ENCODE measurements around the gene NDUFAF8. TPM values are rescaled to one million over a fixed set of nuclear protein-coding genes. Genes with fewer than 3 reads are reported as not detected.
A peak's percentile ranks its signal among the peaks of the same experiment; 100 is the strongest.

NDUFAF8 gene
- total and polyA plus RNA-seq, 7 donors = 8.6 to 52.4 (median 30.0) TPM

DNA sequence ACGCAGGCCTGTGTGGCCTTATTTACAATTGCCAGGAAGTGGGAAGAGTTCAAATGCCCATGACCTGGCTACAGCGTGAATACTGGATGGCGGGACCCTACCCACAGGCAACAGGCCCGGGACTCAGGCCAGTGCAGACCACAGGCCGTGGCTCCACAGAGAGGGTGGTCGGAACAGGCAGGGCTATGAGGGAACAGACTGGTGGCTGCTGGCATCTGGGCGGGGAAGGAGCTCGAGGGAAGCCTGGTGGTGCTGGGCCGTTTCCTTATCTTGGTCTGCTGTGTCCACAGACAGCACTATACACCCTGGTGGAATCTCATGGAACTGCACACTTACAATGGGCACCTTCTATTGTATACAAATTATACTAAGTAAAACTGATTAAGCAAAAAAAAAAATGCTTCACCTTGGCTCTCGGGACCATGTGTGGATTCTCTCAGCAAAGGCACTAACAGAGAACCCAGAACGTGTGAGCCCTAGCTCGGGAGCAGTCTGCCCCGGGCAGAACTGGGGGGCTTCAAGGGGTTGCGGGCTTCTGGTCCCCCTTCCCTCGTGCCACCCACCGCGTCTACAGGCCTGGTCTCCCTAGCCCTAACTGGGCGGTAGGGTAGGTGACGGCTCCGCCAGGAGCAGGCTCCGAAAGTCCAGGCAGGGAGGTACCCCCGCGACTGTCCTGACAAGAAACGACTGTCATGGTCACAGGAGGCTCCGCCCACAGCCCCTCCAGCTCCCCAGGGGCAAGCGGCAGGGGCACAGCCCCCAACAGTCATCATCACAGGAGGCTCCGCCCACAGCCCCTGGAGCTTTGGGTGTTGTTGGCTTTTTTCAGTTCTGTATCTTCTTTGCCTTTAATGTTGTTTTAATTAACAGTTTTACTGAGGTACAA lies 38.2 kb upstream of the NDUFAF8 start:
- peaks cover 0 to 22% (median 0%) of the 10 kb centered on the region in 4 donors for H3K36me3 ChIP-seq
- DNase-seq = no peak
- no peak overlapping the region for H3K27ac ChIP-seq
- no peaks in the 10 kb centered on the region for H3K27me3 ChIP-seq
- TF ChIP-seq EP300 (IDR thresholded peaks at IDR 0.05) (no peak), POLR2A (IDR thresholded peaks at IDR 0.05) (no peak), POLR2AphosphoS5 (IDR thresholded peaks at IDR 0.05) (no peak)
- TF ChIP-seq, protein P1, sequence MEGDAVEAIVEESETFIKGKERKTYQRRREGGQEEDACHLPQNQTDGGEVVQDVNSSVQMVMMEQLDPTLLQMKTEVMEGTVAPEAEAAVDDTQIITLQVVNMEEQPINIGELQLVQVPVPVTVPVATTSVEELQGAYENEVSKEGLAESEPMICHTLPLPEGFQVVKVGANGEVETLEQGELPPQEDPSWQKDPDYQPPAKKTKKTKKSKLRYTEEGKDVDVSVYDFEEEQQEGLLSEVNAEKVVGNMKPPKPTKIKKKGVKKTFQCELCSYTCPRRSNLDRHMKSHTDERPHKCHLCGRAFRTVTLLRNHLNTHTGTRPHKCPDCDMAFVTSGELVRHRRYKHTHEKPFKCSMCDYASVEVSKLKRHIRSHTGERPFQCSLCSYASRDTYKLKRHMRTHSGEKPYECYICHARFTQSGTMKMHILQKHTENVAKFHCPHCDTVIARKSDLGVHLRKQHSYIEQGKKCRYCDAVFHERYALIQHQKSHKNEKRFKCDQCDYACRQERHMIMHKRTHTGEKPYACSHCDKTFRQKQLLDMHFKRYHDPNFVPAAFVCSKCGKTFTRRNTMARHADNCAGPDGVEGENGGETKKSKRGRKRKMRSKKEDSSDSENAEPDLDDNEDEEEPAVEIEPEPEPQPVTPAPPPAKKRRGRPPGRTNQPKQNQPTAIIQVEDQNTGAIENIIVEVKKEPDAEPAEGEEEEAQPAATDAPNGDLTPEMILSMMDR (IDR thresholded peaks at IDR 0.05) = peak; percentile 33 to 53 (median 40)
- H3K4me1 ChIP-seq = peaks cover 0 to 15% (median 0%) of the 10 kb centered on the region in 4 donors
- H3K4me3 ChIP-seq = no peak overlapping the region
- 66 to 78% methylated on average over 27 of the region's 27 CpGs for WGBS, 2 donors
- H3K9me3 ChIP-seq = no peaks in the 10 kb centered on the region
- intact Hi-C loops (cut with DNase I) = loop anchor here (5.0 kb wide), 1 partner anchor 59 kb away; no protein-coding TSS in a partner anchor

DNA sequence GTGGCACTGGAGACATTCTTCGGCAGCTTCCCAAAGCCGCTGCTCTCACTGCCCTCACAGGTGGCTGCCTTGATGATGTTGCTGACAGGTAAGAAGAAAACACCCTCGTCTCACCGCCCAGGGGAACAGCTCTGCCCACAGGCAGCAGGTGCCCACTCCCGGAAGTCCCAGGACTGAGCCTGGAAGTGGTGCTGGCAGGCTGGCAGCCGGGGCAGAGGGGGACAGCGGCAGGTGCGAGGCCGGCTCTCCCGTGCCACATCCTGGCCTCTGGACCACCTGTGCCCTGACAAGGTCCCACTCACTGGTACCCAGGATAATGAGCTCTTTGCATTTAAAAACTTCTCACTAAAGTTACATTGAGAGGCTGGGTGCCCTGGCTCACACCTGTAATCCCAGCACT lies 36.8 kb upstream of the NDUFAF8 start:
- no peak overlapping the region for H3K27ac ChIP-seq
- no peaks in the 10 kb centered on the region for H3K27me3 ChIP-seq
- intact Hi-C loops (cut with DNase I) = loop anchor here (5.0 kb wide), 1 partner anchor 60 kb away; no protein-coding TSS in a partner anchor
- TF ChIP-seq EP300 (IDR thresholded peaks at IDR 0.05) (no peak), POLR2AphosphoS5 (IDR thresholded peaks at IDR 0.05) (no peak), POLR2A (IDR thresholded peaks at IDR 0.05) (no peak)
- TF ChIP-seq, protein P1 (IDR thresholded peaks at IDR 0.05) = no peak
- WGBS, 2 donors = 95 to 96% methylated on average over 10 of the region's 10 CpGs
- H3K4me1 ChIP-seq = peaks cover 0 to 14% (median 0%) of the 10 kb centered on the region in 4 donors
- H3K4me3 ChIP-seq = no peak overlapping the region
- H3K9me3 ChIP-seq = no peaks in the 10 kb centered on the region
- no peak for DNase-seq
- peaks cover 0 to 15% (median 0%) of the 10 kb centered on the region in 4 donors for H3K36me3 ChIP-seq

DNA sequence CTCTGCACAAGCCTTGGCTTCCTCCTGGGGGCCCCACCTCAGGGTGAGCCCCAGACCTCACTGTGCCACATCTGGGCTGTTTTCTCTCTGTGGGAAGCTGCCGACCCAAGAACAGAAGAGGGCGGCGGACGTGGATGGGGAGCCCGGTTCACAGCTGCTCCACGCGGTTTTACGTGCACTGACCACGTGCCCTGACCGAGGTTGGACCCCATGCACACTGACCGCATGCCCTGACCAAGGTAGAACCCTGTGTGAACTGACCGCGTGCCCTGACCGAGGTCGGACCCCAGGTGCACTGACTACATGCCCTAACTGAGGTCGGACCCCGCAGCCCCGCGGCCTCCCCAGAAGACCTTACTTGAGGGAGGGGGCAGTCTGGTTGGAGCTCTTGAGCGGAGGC lies 36.0 kb upstream of the NDUFAF8 start:
- no peak for DNase-seq
- WGBS, 2 donors = 94 to 95% methylated on average over 20 of the region's 20 CpGs
- intact Hi-C loops (cut with DNase I) = loop anchor here (5.0 kb wide), 1 partner anchor 61 kb away; no protein-coding TSS in a partner anchor
- H3K9me3 ChIP-seq = no peaks in the 10 kb centered on the region
- H3K36me3 ChIP-seq = peaks cover 0 to 15% (median 0%) of the 10 kb centered on the region in 4 donors
- no peak for TF ChIP-seq POLR2A (IDR thresholded peaks at IDR 0.05)
- TF ChIP-seq, protein P1 (IDR thresholded peaks at IDR 0.05) = no peak
- no peak for TF ChIP-seq EP300 (IDR thresholded peaks at IDR 0.05)
- no peak for TF ChIP-seq POLR2AphosphoS5 (IDR thresholded peaks at IDR 0.05)
- H3K27ac ChIP-seq = no peak overlapping the region
- H3K27me3 ChIP-seq = no peaks in the 10 kb centered on the region
- H3K4me1 ChIP-seq = peaks cover 0 to 14% (median 0%) of the 10 kb centered on the region in 4 donors
- no peak overlapping the region for H3K4me3 ChIP-seq

DNA sequence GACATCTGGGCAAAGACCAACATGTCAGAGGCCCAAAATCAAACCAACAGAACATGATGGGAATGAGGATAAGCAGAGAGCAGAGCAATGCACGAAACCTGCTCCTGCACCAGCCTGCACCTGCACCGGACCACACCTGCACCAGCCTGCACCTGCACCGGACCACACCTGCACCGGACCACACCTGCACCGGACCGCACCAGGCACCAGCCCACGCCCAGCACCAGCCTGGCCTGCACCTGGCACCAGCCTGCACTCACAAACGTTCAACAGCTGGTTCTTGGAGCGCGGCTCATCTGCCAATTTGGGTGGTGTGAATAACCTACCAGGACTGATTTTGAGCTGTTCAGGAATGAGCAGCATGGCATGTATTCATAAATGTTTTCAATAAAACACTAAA lies 34.5 kb upstream of the NDUFAF8 start:
- no peak overlapping the region for H3K27ac ChIP-seq
- intact Hi-C loops (cut with DNase I) = loop anchor here (5.0 kb wide), 1 partner anchor 62 kb away; no protein-coding TSS in a partner anchor
- H3K36me3 ChIP-seq = peaks cover 0 to 20% (median 0%) of the 10 kb centered on the region in 4 donors

More for the DNA sequence above, 34.5 kb upstream of the NDUFAF8 start:
- Histone ChIP-seq H3K27me3 (no peaks in the 10 kb centered on the region), H3K4me1 (peaks cover 0 to 5% (median 0%) of the 10 kb centered on the region in 4 donors), H3K4me3 (no peak overlapping the region), H3K9me3 (no peaks in the 10 kb centered on the region)
- TF ChIP-seq POLR2A (IDR thresholded peaks at IDR 0.05) = no peak
- no peak for TF ChIP-seq EP300 (IDR thresholded peaks at IDR 0.05)
- TF ChIP-seq, protein P1 (IDR thresholded peaks at IDR 0.05) = no peak
- no peak for TF ChIP-seq POLR2AphosphoS5 (IDR thresholded peaks at IDR 0.05)
- WGBS, 2 donors = 40 to 79% methylated on average over 10 of the region's 10 CpGs
- DNase-seq = no peak
